Stimulated activated naive B cell treated with anti-CD40 and anti-IgM and Interleukin-4, amounts not matched to agents 10 μg/mL and 1 μg/mL and 100 μg/mL, for 72 hours (primary cell): ENCODE measurements around the gene VWA2.

ENCODE experiments used
- ATAC-seq, 2 donors: fragments of 150-1000 bp; cut with Tn5 transposase; replicated peaks; 2 replicates each; pipeline ENCODE4 v1.10.0; 2021; ENCODE audit warnings: moderate library complexity in 1 of 2
- DNase-seq: peaks from one replicate; pipeline ENCODE4 v3.0.0; 2021
- H3K27ac Mint-ChIP-seq: one replicate; pipeline ENCODE4 v1.8.0; 2022; ENCODE audit warnings: mild to moderate bottlenecking, mixed read lengths
- H3K27me3 Mint-ChIP-seq, 2 donors: one replicate each; pipeline ENCODE4 v1.8.0; 2022; ENCODE audit warnings: mixed read lengths in 2 of 2
- H3K36me3 Mint-ChIP-seq, 2 donors: one replicate each; pipeline ENCODE4 v1.8.0; 2022; ENCODE audit warnings: mixed read lengths in 2 of 2, mild to moderate bottlenecking in 1 of 2
- H3K4me1 Mint-ChIP-seq, 2 donors: one replicate each; pipeline ENCODE4 v1.8.0; 2022; ENCODE audit warnings: mixed read lengths in 2 of 2, mild to moderate bottlenecking in 1 of 2
- H3K4me3 Mint-ChIP-seq, 2 donors: one replicate each; pipeline ENCODE4 v1.8.0; 2022; ENCODE audit warnings: mild to moderate bottlenecking in 2 of 2, mixed read lengths in 2 of 2, moderate library complexity in 1 of 2
- H3K9me3 Mint-ChIP-seq, 2 donors: one replicate each; pipeline ENCODE4 v1.8.0; 2022; ENCODE audit warnings: mixed read lengths in 2 of 2, mild to moderate bottlenecking in 1 of 2

Gene VWA2, protein sequence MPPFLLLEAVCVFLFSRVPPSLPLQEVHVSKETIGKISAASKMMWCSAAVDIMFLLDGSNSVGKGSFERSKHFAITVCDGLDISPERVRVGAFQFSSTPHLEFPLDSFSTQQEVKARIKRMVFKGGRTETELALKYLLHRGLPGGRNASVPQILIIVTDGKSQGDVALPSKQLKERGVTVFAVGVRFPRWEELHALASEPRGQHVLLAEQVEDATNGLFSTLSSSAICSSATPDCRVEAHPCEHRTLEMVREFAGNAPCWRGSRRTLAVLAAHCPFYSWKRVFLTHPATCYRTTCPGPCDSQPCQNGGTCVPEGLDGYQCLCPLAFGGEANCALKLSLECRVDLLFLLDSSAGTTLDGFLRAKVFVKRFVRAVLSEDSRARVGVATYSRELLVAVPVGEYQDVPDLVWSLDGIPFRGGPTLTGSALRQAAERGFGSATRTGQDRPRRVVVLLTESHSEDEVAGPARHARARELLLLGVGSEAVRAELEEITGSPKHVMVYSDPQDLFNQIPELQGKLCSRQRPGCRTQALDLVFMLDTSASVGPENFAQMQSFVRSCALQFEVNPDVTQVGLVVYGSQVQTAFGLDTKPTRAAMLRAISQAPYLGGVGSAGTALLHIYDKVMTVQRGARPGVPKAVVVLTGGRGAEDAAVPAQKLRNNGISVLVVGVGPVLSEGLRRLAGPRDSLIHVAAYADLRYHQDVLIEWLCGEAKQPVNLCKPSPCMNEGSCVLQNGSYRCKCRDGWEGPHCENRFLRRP

DNA sequence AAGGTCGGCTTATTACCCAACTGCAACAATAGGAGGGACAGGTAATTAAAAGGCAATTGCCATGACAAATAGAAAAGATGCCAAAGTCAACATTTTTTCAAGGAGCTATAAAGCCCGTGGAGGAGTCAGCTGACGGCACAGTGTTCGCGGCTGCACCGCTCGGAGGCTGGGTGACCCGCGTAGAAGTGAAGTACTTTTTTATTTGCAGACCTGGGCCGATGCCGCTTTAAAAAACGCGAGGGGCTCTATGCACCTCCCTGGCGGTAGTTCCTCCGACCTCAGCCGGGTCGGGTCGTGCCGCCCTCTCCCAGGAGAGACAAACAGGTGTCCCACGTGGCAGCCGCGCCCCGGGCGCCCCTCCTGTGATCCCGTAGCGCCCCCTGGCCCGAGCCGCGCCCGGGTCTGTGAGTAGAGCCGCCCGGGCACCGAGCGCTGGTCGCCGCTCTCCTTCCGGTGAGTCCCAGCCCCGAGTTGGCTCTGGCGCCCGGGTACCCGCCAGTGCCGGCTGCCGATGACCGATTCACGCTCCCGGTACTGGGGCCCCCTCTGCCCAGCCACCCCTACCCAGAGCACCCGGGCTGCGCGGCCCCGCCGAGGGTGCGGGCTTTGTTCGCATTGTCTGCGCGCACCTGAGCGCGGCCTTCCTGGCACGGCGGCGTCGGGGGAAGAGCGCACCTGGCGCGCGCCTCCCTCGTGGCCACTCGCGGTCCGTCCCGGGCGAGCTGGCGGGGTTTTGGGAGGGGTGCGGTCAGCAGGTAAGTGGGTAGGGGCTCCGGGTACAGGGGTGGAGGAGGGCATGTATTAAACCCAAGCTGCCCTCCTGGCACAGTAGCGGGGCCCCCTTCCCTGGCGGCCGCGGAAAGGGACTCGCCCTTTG lies at the start of gene VWA2:
VWA2 (plus strand) TSS at position 138 of the 877 bp plus-strand sequence. CDS start 9,460 bp downstream, outside the sequence.
- peaks cover 2 to 4% of the 10 kb centered on the region in 2 donors for H3K4me1 Mint-ChIP-seq
- H3K9me3 Mint-ChIP-seq = no peaks in the 10 kb centered on the region
- DNase-seq (peak; percentile 7), ATAC-seq (peak; percentile 73 to 77)
- no peaks in the 10 kb centered on the region for H3K36me3 Mint-ChIP-seq
- H3K4me3 Mint-ChIP-seq = peak within 1 kb of the TSS; percentile 39 to 76
- H3K27me3 Mint-ChIP-seq = peaks cover 40 to 46% of the 10 kb centered on the region in 2 donors
- no peak within 1 kb of the TSS for H3K27ac Mint-ChIP-seq

DNA sequence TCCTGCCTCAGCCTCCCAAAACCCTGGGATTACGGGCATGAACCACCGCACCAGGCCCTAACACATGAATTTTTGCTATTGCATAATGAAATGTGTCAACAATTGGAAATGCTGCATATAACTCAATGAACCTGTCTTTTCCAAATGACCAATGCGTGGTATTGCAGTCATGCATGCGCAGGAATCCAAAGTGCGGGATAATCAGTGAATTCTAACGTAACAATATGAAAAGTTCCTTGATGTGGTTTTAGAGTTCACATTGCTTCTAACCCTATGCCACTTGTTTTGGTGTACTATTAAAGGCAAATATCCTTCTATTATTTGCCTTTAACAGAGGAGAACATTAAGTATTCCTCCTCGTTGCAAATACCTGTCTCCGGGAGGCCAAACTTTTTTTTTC lies 49.4 kb upstream of the VWA2 start:
- H3K4me3 Mint-ChIP-seq = no peak overlapping the region
- no peak overlapping the region for H3K27ac Mint-ChIP-seq
- H3K9me3 Mint-ChIP-seq = no peaks in the 10 kb centered on the region
- ATAC-seq = no peak
- no peak for DNase-seq
- H3K27me3 Mint-ChIP-seq = no peaks in the 10 kb centered on the region
- peaks cover 3 to 16% of the 10 kb centered on the region in 2 donors for H3K4me1 Mint-ChIP-seq
- no peaks in the 10 kb centered on the region for H3K36me3 Mint-ChIP-seq

DNA sequence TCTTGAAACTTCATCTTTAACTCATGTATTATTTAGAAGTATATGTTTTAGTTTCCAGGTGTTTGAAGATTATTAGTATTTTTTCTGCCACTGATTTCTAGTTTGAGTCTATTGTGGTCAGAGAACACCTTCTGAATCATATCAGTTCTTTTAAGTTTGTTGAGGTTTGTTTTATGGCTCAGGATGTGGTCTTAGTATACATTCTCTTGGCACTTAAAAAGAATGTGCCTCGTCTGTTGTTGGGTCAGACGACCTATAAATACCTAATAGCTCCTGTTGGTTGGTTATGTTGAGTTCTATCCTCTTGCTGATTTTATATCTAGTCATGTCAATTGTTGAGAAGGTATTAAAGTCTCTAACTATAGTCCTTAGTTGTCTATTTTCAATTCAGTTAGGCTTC lies 44.0 kb upstream of the VWA2 start:
- ATAC-seq (peak; percentile 45 to 63), DNase-seq (no peak)
- Mint-ChIP-seq H3K36me3 (no peaks in the 10 kb centered on the region), H3K27ac (no peak overlapping the region), H3K4me1 (no peaks in the 10 kb centered on the region), H3K9me3 (no peaks in the 10 kb centered on the region), H3K27me3 (peaks cover 12 to 21% of the 10 kb centered on the region in 2 donors), H3K4me3 (no peak overlapping the region)

DNA sequence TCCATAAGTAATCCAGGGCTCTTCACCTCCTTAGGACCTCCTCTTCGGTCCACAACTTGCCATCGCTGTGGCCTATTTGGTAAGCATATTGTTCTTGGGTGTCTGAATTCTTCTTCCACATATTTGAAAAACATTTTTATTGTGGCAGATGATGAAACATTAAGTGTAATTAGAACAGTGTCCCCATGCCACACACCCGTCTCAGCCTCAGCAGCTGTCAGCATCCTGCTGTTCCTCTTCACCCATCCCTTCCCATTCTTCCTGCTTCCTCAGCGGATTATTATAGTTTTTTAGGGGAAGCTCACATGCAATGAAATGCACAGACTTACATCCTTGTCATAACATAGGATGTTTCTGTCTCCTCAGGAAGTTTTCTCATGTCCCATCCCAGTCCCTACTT lies 39.8 kb upstream of the VWA2 start:
- Mint-ChIP-seq H3K4me3 (no peak overlapping the region), H3K9me3 (no peaks in the 10 kb centered on the region), H3K36me3 (no peaks in the 10 kb centered on the region), H3K27ac (no peak overlapping the region), H3K27me3 (peaks cover 23 to 27% of the 10 kb centered on the region in 2 donors), H3K4me1 (no peaks in the 10 kb centered on the region)
- no peak for ATAC-seq
- DNase-seq = no peak

DNA sequence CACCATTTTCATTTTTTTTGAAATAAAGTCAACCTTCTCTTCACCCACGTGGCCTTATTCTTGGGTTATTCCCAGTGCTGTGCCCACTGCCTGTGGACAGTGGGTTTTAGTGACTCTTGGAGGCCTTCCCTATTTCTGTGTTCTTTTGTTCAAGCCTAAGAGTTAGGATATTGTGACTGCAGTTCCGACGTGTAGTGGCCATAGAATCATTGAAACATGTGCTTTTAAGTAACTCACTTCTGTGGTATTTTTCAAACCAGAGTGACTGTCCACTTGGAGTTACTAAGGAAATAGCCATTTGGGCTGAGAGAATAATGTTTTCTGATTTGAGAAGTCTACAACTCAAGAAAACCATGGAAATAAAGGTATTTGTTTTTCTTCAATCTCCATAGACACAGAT lies 36.2 kb upstream of the VWA2 start:
- no peaks in the 10 kb centered on the region for H3K4me1 Mint-ChIP-seq
- no peaks in the 10 kb centered on the region for H3K36me3 Mint-ChIP-seq
- no peak overlapping the region for H3K4me3 Mint-ChIP-seq
- H3K27ac Mint-ChIP-seq = no peak overlapping the region
- DNase-seq (no peak), ATAC-seq (no peak)
- no peaks in the 10 kb centered on the region for H3K9me3 Mint-ChIP-seq
- peaks cover 11 to 17% of the 10 kb centered on the region in 2 donors for H3K27me3 Mint-ChIP-seq

DNA sequence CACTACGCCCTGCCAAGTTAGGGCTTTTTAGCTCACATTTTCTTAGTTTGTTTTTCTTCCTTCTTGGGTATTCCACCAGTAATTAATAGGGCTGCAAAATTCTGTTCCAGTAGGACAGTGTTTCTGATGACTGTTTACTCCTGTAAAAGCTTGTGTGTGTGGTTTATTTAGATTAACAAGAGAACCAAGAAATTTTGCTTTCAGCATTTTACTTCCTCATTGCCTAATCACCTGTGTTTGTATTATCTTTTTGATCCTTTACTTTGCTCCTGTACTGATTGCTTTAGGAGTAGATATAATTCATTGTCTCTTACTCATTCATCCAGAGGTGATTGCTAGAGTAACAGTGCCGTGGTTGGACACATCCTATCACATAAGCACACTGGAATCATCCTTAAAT lies 32.2 kb upstream of the VWA2 start:
- H3K4me3 Mint-ChIP-seq = no peak overlapping the region
- ATAC-seq (no peak), DNase-seq (no peak)
- H3K9me3 Mint-ChIP-seq = no peaks in the 10 kb centered on the region
- peaks cover 0 to 1% of the 10 kb centered on the region in 2 donors for H3K27me3 Mint-ChIP-seq
- H3K27ac Mint-ChIP-seq = no peak overlapping the region
- H3K36me3 Mint-ChIP-seq = no peaks in the 10 kb centered on the region
- H3K4me1 Mint-ChIP-seq = no peaks in the 10 kb centered on the region

DNA sequence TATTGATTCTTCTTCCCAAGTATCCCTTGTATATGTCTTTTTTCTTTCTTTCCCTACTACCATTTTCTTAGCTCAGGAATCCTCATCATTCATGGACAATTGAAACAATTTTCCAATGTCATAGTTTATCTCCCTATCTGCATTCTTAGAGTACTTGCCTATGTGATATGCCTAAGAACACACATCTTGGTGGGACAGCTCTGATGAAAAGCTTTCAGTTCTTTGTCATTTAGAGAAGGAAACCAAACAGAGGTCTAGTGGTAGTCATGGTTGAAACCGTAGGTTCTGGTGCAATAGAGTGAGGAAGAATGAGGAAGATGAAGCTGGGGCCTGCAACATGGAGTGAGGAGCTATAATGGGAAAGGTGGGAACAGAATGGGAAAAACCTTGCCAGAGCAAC lies 31.7 kb upstream of the VWA2 start:
- no peak overlapping the region for H3K27ac Mint-ChIP-seq
- H3K4me1 Mint-ChIP-seq = no peaks in the 10 kb centered on the region
- no peaks in the 10 kb centered on the region for H3K36me3 Mint-ChIP-seq
- no peak for ATAC-seq
- no peaks in the 10 kb centered on the region for H3K9me3 Mint-ChIP-seq
- H3K27me3 Mint-ChIP-seq = no peaks in the 10 kb centered on the region
- no peak overlapping the region for H3K4me3 Mint-ChIP-seq
- DNase-seq = no peak

DNA sequence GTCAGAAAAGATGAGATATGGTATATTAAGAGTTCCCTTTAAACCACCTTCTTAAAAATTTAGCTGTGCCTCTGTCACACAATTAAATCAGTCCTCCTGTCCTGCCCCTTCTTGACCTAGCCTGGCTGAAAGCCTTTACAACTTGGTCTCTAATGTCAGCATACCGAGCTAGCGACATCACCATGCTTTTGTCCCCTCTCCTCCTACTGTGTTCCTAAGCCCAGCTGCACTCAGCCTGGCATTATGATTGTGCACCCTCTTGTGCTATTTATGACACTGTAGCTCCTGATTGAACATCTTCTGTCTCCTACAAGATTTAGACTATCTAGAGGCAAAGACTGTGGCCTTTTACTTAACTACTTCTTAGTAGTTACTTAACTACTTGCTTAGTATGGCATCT lies 30.7 kb upstream of the VWA2 start:
- Mint-ChIP-seq H3K36me3 (no peaks in the 10 kb centered on the region), H3K27me3 (no peaks in the 10 kb centered on the region), H3K27ac (no peak overlapping the region), H3K9me3 (no peaks in the 10 kb centered on the region), H3K4me1 (no peaks in the 10 kb centered on the region), H3K4me3 (no peak overlapping the region)
- DNase-seq (no peak), ATAC-seq (no peak)

DNA sequence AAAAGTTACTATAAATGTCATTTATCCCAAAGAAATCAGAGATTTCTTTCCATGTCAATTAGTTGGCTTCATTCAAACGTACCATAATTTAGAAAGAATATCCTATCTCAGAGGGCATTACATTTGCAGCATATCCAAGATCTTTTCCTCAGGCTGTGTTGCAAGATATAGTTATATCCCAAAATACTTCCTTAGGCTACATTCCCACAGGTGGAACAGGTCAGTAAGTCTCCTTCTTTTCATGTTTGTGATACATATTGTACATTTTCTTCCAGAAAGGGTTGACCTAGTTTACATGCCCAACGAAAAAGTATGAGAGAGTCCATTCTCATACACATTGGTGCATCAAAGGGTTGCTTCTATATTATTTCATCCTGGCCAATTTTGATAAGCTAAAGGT lies 26.9 kb upstream of the VWA2 start:
- no peak for ATAC-seq
- no peak for DNase-seq
- H3K4me1 Mint-ChIP-seq = no peaks in the 10 kb centered on the region
- H3K36me3 Mint-ChIP-seq = no peaks in the 10 kb centered on the region
- no peak overlapping the region for H3K4me3 Mint-ChIP-seq
- peaks cover 0 to 5% of the 10 kb centered on the region in 2 donors for H3K9me3 Mint-ChIP-seq
- H3K27ac Mint-ChIP-seq = no peak overlapping the region
- H3K27me3 Mint-ChIP-seq = no peaks in the 10 kb centered on the region

DNA sequence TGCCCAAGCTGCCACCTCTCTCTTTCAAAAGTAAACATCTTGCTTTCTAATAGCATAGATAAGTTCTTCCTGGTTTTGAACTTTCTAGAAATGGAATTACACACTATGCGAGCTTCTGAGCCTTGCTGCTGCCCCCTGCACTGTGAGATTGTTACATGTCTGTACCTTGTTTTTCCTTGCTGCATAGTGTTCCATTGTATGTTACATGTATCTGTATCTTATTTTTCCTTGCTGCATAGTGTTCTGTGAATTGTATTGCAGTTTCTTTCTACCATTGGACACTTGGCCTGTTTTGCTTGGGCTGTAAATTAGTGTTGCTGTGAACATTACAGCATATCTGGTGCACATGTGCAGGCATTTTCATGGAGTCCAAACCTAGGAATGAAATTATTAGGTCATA lies 24.0 kb upstream of the VWA2 start:
- Mint-ChIP-seq H3K36me3 (no peaks in the 10 kb centered on the region), H3K27me3 (no peaks in the 10 kb centered on the region), H3K27ac (no peak overlapping the region), H3K9me3 (peaks cover 0 to 5% of the 10 kb centered on the region in 2 donors), H3K4me3 (no peak overlapping the region), H3K4me1 (no peaks in the 10 kb centered on the region)
- ATAC-seq (no peak), DNase-seq (no peak)

DNA sequence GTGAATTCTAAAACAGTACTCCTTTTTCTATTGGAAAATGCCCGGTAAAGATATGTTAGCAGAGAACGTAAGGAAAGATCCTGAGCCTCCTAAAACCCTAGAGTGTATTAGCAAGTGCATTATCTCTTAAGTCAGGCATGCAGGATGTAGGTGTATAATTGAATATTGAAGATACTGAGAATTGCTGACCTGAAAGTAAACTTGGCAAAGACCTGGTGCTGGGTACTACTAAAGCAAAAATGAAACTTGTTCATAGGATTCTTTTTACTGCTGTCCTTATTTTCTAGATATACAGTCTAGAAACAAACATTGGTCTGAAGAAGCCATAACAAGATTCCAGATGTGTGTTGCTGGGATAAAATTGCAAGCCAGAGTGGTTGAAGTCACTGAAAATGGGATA lies 18.8 kb upstream of the VWA2 start:
- H3K4me1 Mint-ChIP-seq = no peaks in the 10 kb centered on the region
- DNase-seq (no peak), ATAC-seq (no peak)
- H3K36me3 Mint-ChIP-seq = no peaks in the 10 kb centered on the region
- H3K27ac Mint-ChIP-seq = no peak overlapping the region
- H3K4me3 Mint-ChIP-seq = no peak overlapping the region
- H3K27me3 Mint-ChIP-seq = peaks cover 0 to 11% of the 10 kb centered on the region in 2 donors
- peaks cover 0 to 1% of the 10 kb centered on the region in 2 donors for H3K9me3 Mint-ChIP-seq

DNA sequence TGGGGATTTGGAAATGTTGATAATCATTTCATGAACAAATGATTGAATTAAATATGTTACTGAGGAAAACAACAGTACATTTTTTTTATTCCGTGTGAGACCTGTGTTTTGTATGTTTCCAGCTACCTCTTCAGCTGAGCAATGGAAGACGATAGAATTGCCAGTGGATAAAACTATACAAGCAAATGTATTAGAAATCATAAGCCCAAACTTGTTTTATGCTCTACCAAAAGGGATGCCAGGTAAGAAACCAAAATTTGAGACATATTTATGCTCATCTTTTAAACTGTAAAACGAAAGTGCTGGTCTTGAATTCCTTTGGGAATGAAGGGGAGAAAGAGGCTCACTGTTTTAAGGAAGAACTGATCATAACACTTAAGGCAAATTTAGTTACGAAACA lies 17.8 kb upstream of the VWA2 start:
- H3K36me3 Mint-ChIP-seq = no peaks in the 10 kb centered on the region
- no peaks in the 10 kb centered on the region for H3K9me3 Mint-ChIP-seq
- ATAC-seq (no peak), DNase-seq (no peak)
- no peak overlapping the region for H3K27ac Mint-ChIP-seq
- H3K4me3 Mint-ChIP-seq = no peak overlapping the region
- H3K27me3 Mint-ChIP-seq = peaks cover 0 to 11% of the 10 kb centered on the region in 2 donors
- H3K4me1 Mint-ChIP-seq = no peaks in the 10 kb centered on the region

DNA sequence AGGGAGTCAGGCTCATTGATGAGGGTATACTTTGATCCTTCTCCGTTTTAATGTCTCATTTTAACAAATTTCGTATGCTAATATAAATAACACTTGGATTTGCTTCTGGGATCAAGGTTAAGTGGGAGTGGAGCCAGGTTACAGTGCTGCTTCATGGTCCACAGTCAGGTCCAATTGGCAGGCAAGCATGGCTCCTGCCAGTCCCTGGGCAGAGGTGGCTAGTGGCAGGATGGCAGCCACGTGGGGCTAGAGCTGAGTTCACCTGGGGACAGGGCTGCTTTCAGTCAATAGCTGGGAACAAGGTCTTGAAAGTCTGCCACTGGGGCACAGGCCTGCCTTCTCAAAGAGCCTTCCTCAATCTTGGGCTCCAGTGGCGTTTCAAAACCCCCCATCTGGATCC lies 16.0 kb upstream of the VWA2 start:
- ATAC-seq (no peak), DNase-seq (no peak)
- H3K36me3 Mint-ChIP-seq = no peaks in the 10 kb centered on the region
- no peak overlapping the region for H3K4me3 Mint-ChIP-seq
- no peaks in the 10 kb centered on the region for H3K4me1 Mint-ChIP-seq
- no peak overlapping the region for H3K27ac Mint-ChIP-seq
- peaks cover 0 to 1% of the 10 kb centered on the region in 2 donors for H3K9me3 Mint-ChIP-seq
- peaks cover 5 to 16% of the 10 kb centered on the region in 2 donors for H3K27me3 Mint-ChIP-seq

DNA sequence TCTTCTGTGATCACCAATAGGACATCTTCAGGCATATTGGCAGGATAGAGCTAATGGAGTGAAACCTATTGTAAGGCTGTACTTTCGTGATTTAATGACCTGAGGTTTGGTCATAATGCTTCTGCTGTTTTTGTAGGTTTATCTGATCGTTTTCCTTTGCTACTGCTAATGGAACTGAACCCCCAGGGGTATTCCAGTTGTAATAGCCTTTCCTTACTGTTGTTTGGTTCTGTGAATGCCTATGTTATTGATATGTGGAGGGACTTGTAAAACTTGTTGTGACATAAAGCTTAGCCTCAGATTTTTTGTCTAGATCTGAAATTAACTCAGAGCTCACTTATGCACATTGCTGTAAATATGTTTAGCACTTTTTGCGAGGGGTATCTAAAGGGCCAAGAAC lies 10.9 kb upstream of the VWA2 start:
- Mint-ChIP-seq H3K9me3 (peaks cover 0 to 1% of the 10 kb centered on the region in 2 donors), H3K4me3 (no peak overlapping the region), H3K27ac (no peak overlapping the region), H3K4me1 (no peaks in the 10 kb centered on the region), H3K36me3 (no peaks in the 10 kb centered on the region), H3K27me3 (peaks cover 19% of the 10 kb centered on the region in 2 donors)
- no peak for DNase-seq
- ATAC-seq = no peak
